GM21447 (cell line): ENCODE measurements around the gene NOLC1.
"Not testable (repeated sequence)": the region's sequence is repeated elsewhere in the genome, so short reads cannot be mapped to it uniquely, and the experiment has no call there.

Experiments
- ATAC-seq: cut with Tn5 transposase; IDR thresholded peaks from one replicate; pipeline ENCODE4 v1.9.1; 2021; ENCODE audit not compliant: unreplicated experiment

The NOLC1 gene

DNA sequence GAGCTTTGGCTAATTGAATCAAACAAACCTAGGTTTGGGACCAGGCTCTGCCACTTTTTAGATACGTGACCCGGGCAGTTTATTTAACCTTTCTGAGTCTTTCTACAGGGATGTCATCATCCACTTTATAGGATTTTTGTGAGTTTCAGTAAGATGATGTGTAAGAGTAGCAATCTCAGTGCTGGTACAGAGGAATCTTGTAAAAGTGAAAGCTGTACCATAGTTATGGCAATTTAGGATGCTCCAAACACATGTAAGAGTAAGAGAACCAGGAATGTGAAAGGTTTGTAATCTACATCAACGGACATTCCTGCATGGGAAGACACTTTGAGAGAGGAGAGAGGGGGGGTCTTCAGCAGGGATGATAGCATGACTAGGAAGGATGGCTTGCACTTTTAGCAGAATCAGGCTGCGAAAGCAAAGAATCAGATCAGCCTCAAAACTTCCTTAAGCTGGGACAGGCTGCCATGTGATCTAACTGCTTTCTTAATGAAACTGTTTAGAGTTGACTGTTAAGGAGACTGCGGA, 968 bp downstream of the NOLC1 start:
- no peak for ATAC-seq

- ATAC-seq, result no peak
Measured at GRCh38 chr10:102154466-102155116, 2.4 kb downstream of the NOLC1 start.

DNA sequence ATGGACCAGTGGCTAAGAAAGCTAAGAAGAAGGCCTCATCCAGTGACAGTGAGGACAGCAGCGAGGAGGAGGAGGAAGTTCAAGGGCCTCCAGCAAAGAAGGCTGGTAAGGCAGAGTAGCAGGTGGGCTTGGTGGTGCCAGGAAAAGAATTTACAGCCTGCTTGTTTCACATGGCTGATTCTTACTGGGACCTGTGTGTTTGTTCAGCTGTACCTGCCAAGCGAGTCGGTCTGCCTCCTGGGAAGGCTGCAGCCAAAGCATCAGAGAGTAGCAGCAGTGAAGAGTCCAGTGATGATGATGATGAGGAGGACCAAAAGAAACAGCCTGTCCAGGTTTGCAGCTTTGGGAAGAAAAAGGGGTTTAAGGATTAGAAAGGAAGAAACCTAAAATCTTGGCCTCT, 5.0 kb downstream of the NOLC1 start:
- no peak for ATAC-seq

- no peak for ATAC-seq
Measured at GRCh38 chr10:102159051-102159597, 6.9 kb downstream of the NOLC1 start.

DNA sequence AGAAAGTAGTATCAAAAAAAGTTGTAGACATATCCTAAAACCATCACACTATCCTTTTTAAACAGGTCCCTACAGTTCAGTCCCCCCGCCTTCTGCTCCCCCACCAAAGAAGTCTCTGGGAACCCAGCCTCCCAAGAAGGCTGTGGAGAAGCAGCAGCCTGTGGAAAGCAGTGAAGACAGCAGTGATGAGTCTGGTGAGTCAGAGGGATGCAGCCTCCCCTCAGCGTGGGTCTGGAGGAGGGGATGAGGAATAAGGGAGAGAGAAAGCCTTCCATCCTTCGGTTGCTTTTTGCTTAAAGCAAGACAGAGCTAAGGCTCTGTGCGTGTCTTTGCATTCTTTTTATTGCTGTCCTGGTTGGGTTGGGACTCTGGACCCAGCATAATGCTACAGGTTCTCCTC, 7.6 kb downstream of the NOLC1 start:
- ATAC-seq, result no peak

GRCh38 chr10:102163342-102163989, 11.3 kb downstream of the NOLC1 start:
- ATAC-seq, result no peak

DNA sequence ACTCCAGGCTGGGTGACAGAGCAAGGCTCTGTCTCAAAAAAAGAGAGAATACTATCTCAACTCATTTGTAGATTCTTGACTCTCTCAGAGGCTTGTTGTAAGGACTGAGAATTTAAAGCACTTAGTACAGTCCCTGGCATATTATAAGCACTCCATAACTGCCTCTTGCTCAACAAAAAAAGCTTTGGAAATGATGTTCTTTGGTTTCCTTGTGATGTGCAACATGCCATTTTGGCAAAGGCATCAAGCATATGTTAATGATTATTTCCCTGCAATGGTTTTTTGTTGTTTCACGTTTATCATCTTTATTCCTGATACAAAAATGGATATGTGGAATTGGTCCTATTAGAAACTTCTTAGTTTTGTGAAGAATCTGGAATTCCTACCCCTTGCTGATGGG, 15.7 kb downstream of the NOLC1 start:
- ATAC-seq, result no peak

DNA sequence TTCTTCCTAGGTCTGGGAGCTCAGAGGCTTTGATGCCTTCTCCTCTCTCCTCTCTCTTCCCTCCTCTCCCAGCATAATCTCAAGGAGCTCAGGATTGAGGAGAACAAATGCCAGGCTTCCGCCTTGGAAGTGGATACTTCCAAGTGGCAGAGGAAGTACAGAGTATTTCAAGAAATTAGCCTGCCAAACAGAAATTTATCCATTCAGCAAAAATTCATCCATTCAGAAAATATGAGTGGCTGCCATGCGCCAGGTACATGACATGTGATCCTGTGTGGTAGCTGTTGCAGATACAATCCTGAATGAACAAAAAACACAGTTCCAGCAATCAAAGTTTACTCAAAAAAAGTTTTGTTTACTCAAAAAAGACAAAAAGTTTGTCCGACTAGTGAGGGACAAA, 18.4 kb downstream of the NOLC1 start:
- no peak for ATAC-seq

DNA sequence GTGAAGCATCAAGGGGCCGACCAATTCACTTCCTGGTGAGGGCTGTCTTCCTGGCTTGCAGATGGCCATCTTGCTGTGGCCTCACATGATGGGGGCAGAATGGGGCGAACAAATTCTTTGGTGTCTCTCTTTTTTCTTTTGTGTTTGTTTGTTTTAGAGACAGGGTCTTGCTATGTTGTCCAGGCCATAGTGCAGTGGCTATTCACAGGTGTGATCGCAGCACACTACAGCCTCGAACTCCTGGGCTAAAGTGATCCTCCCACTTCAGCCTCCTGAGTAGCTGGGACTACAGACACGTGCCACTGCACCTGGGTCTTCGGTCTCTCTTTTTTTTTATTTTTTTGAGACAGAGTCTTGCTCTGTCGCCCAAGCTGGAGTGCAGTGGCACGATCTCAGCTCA, 20.1 kb downstream of the NOLC1 start:
- no peak for ATAC-seq

DNA sequence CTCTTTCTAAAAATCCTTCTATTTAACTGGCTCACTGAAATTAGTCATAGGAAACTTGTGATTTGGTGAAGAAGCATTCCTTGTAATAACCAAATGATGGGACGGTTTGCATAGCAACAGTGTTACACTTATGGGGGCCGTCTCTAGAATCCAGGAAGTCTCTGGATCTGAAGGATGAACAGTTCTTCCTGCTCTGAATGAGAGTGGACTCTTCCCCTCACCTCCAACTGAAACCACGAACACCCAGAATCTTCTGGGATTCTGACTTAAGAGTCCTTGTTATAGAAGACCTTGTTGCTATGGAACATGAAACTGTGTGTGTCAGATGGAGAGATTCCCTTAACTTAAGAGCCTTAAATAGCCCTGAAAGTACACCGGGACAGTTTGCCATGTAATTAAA, 23.2 kb downstream of the NOLC1 start:
- ATAC-seq, result no peak

DNA sequence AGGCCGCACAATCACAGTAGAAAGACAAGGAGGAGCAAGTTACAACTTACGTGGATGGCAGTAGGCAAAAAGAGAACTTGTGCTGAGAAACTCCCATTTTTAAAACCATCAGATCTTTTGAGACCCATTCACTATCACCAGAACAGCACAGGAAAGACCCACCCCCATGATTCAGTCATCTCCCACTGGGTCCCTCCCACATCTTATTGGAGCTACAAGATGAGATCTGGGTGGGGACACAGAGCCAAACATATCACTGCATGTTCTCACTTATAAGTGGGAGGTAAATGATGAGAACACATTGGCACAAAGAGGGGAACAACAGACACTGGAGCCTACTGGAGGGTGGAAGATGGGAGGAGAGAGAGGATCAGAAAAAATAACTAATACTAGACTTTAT, 32.4 kb downstream of the NOLC1 start:
- no peak for ATAC-seq

DNA sequence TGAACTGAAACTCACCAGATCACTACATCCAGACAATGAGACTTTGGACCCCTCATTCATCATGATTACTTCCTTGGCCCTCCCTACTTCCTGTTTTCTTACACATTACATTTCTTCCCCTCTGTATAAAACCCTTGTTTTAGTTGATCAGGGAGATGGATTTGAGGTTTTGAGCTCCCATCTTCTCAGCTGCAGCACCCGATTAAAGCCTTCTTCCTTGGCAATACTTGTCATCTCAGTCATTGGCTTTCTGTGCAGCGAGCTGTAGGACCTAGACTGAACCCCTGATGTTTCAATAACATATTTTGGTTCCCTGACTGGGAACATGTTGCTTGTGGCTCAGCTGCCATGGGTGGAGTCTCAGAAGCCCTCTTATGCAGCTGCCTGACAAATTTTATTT, 33.1 kb downstream of the NOLC1 start:
- no peak for ATAC-seq

- ATAC-seq, result no peak
Measured at GRCh38 chr10:102185811-102186527, 33.8 kb downstream of the NOLC1 start.

DNA sequence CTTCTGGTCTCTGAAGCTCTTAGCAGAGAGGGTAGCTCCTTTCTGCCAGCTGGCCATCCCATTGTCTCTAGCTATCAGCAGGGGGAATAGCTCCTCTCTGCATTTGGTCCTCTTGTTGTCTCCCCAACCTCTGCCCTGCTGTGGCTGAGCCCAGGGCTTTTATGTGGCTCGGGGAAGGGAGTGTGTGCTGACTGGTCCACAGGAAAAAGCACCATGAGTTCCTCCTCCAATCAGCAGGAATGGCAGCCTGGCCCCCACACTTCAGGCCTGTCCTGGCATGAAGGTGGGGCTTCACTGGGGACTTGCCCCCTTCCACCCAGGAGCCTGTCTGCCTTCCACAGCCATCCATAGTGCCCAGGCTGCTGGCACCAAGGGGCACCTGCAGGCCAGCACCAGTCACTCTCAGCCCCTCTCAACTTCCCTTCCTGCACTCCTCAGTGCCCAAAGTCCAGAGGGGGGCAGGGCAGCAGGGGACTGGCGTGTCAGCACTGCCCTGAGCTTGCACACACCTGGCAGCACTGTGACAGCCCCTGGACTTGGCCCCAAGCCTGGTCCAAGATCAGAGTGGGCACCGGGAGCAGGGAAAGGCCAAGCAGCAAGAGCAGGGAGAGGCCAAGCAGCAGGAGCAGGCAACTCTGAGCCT, 36.2 kb downstream of the NOLC1 start:
- ATAC-seq, result no peak

- not testable (repeated sequence) for ATAC-seq
Measured at GRCh38 chr10:102188941-102189898, 37.0 kb downstream of the NOLC1 start.

DNA sequence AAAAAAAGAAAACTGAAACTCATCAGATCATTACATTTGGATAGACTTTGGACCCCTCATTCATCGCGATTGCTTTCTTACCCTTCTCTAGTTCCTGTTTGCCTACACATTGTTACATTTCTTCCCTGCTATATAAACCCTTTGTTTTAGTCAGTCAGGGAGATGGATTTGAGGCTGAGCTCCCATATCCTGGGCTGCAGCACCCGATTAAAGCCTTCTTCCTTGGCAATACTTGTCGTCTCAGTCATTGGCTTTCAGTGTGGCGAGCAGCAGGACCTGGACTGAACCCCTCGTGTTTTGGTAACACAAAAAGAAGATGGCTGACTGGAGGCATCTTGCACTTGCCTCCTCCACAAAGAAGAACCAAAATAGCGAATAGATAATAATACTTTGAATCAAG, 39.8 kb downstream of the NOLC1 start:
- no peak for ATAC-seq

DNA sequence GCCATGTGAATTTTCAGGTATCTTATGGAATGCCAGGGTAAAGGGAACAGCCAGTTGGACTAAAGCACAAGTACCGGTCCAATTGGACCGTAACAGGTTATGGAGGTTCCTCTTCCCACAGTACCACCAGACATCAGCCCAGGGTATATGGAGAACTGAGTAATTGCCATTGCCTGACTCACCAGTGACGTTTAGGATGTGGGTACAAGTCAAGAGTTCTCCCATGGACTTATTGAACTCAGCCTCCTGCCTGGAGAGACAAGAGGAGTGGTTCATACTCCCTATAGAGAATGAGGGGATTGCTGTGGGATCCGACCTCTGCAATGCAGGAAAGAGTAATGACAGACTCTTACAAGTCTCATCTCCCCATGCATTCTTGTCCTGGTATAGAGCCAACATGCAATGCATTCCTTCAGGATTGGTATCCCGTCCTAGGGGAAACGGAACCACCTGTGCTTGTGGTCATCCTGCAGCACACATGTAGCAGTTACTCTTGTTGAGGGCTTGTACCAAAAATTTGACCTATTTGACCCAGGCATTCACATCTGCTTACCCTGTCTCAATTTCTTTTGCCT, 43.2 kb downstream of the NOLC1 start:
- ATAC-seq, result no peak

- no peak for ATAC-seq
Measured at GRCh38 chr10:102196893-102197292, 44.7 kb downstream of the NOLC1 start.

DNA sequence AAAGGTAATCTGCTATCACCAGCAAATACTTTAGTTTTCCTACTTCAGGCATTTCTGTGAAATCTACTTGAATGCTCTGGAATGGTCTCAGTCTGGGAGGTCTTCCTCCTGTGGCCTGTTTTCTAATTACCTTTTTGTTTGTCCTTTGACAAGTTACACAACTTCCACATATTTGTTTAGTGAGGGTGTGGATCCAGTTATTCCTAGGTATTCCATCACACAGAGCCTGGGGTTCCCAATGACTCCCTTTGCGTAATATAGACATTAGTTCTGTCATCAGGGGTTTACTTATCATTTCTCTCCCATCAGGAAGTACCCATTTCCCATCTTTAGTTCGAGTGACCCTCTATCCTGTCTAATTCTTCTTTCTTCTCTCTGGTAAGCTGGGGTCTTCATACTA, 45.8 kb downstream of the NOLC1 start:
- no peak for ATAC-seq
